GF-D8 (cell line): ENCODE data around the gene CALHM4.
A peak's percentile ranks its signal among the peaks of the same experiment; 100 is the strongest.

Source experiments
- DNase-seq: peaks from one replicate; lab custom pipeline; 2025; lab: John Stamatoyannopoulos, UW

CALHM4 gene

GRCh38 chr6:116542426-116542825, 11.1 kb upstream of the CALHM4 start:
- DNase-seq: no peak

DNA sequence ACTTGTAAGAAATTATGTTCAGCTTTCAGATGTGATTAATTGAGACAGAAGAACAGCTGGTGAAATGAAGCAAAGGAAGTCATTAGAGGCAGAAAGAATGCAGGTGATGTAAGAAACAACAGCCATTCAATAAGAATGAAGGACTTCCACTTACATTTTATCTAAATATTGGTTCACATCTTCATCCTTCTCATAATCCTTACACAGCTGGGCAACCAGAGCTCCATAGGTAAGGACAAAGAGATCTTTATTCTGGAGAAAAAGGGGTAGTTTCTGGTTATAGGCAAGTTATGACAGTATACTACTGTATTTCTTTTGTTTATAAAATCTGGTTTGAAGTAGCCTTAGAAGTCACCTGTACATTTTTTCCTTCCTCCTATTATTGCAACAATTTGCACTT, 10.4 kb upstream of the CALHM4 start:
- DNase-seq: no peak

DNA sequence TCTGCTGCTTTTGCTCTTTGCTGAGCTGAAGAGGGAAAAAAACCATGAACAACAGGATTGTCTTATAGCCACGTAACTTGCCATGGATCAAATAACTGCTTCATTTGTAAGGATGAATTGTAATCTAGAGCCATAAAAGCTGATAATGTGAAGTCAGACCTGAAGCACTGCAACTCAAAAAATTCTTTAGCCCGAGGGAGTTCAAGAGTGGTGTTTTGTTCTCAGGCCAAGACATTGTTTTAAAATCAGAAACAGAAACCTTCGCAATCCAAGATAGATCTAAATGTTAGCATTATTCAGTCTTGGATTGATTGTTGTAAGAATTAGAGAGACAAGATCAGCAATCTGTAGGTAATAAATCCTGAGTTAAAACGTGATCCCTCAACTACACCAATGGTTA, 7.9 kb upstream of the CALHM4 start, which contains the start of gene TRAPPC3L:
TRAPPC3L (minus strand) TSS at position 34 of the 400 bp plus-strand sequence. CDS start 170 bp downstream, outside the sequence.
- no peak for DNase-seq

DNA sequence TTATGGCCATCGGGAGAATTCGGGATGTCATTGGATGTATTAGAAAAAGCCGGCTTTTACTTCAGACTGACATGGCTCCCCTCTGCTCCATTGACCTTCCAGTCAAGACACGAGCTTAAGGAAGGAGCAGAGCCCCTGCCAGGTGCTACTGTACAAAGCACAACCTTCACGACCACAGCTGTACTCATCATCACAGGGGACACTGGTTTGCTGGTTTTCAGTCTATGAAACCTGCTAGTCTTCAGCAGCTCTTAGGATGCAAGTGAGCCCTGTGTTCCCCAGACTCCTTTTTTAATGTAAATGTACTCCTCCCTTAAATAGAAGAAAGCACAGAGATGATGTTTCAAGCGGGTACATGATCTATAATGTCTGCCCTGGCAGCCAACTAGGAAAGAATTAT, 6.2 kb upstream of the CALHM4 start:
- DNase-seq: no peak

DNA sequence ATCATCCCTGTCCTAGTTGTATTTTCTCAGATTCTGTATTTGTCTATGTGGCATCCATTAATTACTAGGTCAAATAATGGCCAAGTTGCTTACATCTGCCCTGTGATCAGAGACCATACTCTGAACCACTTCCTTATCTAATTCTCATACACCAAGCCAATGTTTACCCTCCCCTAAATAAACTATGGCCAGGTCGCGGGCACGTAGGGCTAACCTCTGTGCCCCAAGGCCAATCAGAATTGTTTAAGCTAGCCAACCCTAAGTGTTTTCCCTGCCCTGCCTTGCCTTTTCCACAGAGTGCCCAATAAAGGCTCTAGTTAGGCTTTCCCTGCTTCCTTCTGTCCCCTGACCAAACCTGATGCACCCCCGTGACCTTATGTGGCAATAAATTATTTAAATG, 2.8 kb upstream of the CALHM4 start:
- no peak for DNase-seq

- DNase-seq: no peak
These were observed 2.5 kb downstream of the CALHM4 start for GRCh38 chr6:116556065-116556464.

GRCh38 chr6:116556814-116557415, 3.4 kb downstream of the CALHM4 start:
- DNase-seq: no peak

DNA sequence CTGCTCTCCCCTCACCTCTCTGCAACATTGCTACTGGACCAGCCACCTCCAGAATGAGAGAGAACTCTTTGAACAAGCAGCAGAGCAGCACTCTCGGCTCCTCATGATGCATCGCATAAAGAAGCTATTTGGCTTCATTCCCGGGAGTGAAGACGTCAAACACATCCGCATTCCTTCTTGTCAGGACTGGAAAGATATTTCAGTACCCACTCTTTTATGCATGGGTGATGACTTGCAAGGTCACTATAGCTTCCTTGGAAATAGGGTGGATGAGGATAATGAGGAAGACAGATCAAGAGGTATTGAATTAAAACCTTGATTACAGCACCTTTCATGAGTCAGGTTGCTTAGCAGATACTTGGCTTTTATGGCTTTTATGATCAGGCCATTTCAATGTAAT, 4.3 kb downstream of the CALHM4 start:
- no peak for DNase-seq

DNA sequence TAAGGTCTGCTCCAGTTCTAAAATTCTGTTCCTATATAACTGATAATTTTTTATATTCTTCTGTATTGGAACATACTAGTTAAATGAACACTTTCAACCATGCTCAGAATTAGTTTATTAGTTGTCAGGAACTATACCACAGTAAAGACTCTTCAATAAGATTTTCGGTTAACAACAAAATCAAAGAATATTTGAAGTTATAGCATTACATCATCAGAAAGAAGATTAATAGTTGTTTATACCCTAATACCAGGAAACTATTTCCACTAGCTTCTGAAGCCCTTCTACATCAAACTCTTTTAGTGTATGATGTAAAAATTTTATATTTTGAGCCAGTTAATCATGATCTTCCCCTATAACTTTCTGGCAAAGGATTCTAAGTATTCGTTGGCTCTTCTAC, 6.6 kb downstream of the CALHM4 start:
- DNase-seq: no peak

- DNase-seq: peak; percentile 2
These were observed 7.9 kb downstream of the CALHM4 start for GRCh38 chr6:116561377-116562018.

GRCh38 chr6:116562019-116562403, 8.5 kb downstream of the CALHM4 start:
- no peak for DNase-seq

GRCh38 chr6:116562614-116563013, 9.1 kb downstream of the CALHM4 start:
- DNase-seq: no peak

DNA sequence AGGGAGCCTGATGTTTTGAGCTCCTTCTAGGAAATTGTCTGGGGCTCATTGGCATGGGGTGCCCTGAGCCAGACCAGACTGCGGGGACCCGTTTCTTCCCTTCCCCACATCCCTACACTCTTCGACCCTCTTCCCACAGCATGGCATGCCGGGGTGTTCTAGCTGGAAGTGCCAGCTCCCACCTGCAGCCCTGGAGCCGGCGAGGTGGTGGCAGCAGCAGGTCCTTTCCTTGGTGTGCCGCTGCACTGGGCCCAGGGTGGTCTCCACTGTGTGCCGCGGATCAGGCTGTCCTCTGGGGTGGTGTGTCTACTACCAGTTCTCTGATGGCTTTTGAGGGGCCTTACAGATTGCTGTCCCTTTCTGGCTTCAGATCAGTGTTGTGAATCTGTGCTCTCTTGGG, 10.3 kb downstream of the CALHM4 start:
- no peak for DNase-seq

- DNase-seq: no peak
These were observed 10.8 kb downstream of the CALHM4 start for GRCh38 chr6:116564311-116564710.

GRCh38 chr6:116564921-116565872, 11.6 kb downstream of the CALHM4 start:
- DNase-seq: no peak

DNA sequence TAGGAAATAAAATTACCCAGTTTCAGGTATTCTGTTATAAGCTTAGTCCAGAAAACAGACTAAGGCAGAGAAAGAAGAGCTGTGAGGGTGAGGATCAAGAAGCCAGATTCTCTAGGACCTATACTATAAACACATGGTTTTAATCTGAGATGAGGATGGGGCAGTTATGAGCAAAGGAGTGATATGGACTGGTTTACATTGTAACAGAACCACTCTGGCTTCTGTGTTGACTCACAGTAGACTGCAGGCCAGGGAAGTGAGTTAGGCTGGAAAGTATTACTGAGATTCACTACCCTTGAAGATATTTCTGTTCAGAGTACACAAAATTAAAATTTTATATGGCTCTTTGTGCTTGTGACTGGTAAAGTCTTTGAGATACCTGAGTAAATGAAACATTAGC, 14.6 kb downstream of the CALHM4 start:
- no peak for DNase-seq

DNA sequence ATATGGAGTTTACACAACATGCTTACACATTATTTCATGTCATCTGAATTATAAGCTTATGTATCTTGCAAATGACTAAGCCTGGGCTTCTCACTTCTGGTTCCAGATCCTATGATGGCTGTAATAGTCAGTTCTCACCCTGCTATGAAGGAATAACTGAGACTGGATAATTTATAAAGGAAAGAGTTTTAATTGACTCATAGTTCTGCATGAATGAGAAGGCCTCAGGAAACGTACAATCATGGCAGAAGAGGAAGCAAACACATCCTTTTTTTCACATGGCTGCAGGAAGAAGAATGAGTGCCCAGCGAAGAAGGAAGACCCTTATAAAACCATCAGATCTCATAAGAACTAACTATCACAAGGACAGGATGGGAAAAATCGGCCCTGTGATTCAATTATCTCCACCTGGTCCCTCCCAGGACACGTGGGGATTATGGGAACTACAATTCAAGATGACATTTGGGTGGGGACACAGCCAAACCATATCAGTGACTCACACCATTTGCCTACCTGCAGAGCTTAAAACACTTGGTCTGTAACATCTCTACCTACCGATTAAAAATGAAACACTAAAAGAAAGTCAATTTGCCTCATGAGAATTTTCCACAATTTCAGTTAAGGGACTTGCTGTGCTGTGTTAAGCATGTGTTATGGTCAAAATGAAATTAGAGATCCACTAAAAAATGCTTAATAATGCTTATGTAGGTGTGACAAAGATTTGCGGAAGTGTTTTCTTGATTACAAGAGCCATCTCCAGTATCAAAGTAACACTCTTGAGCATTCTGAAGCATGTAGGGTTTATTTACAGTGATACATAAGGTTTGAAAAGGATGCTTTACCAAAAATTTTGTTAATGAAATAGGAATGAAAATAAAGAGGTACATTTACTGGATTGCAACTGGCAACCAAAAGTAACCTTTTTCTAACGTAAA, 15.5 kb downstream of the CALHM4 start:
- DNase-seq: no peak

- DNase-seq: peak; percentile 98
These were observed 17.5 kb downstream of the CALHM4 start, which contains the start of gene RWDD1 for GRCh38 chr6:116570856-116571682. Gene RWDD1, plus strand, starts transcription at chr6:116571504. Its CDS starts 79 bp downstream, at chr6:116571583.

GRCh38 chr6:116571683-116572000, 18.1 kb downstream of the CALHM4 start:
- DNase-seq: no peak

DNA sequence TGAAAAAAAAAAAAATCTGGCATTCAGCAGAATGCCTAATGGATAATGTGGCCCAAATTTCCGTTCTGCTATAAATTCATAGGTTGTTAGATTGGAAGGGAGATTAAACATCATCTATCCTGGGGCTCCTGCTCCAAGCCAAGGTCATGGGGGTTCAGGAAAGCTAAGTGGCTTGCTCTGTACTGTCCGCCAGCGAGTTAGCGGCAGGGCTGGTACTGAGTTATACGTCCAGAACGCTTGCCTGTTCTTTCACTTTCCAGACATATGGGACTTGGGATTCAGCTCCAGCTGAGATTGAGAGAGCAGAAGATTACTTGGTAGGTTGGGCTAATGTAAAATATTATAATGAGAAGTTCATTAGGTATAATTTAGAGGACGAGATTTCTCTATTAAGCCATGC, 18.6 kb downstream of the CALHM4 start:
- DNase-seq: no peak

- DNase-seq: no peak
These were observed 21.7 kb downstream of the CALHM4 start for GRCh38 chr6:116575227-116575626.
